ENCODE measurements around the gene HENMT1.
A peak's percentile ranks its signal among the peaks of the same experiment; 100 is the strongest.

HENMT1 gene

DNA sequence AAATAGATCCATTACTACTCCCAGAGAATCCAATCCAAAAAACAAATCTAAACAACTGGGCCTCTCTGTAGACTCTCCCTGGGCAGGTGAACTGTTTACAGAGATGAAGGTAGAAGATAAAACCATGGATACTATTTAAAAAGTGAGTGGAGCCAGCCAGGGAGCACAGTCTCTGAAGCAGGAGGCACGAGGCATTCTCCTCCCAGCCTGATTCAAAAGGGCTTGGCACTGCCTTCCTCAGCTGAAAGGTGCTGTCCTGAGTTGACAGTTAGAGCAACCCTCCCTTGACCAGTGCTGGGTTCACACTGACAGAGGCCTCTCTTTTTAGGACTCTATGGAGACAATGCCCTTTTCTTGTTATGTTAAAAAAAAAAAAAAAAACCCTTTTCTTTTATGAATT is 36.8 kb downstream of the HENMT1 start:
- no peak for DNase-seq

DNA sequence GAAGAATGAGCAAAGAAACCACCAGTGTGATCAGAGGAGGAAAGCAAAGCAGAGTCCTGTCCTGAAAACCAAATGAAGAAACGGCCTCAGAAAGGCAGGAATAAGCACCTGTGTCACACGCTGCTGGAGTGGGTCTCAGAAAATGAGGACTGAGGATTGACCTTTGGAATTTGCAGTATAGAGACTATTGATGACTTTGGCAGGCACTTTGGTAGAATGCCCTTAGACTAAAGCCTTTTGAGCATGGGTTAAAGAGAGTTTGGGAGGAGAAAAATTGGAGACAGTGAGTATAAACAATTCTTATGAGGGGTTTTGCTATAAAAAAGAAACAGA is 43.2 kb downstream of the HENMT1 start:
- no peak for DNase-seq

DNA sequence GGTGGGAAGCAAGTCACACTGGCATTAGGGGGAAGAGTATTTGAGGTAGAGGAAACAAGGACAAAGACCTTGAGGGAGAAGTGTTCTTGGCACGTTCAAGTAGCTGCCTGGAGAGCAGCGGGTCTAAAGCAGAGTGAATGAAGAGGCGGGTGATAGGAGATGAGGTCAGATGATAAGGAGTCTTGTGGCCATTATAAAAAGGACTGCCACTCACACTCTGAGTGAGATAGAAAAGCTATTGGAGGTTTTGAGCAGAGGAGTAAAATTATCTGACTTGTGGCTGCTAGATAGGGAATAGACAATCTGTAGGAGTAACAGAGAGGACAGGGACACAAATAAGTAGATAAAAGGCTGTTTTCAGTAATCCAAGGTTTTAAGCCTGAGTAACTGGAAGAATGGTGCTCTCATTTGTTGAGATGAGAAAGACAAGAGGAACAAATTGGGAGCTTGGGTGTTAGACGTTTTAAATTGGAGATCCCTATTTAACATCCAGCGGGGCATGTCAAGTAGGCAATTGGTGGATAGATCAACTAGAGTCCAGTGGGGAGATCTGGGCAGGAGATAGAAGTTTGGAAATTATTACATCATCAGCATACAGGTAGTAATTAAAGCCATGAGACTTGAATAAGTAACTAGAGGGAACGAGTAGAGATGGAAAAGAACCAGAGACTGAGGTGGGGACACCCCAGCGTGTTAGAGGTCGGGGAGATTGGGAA is 43.7 kb downstream of the HENMT1 start:
- no peak for DNase-seq

DNA sequence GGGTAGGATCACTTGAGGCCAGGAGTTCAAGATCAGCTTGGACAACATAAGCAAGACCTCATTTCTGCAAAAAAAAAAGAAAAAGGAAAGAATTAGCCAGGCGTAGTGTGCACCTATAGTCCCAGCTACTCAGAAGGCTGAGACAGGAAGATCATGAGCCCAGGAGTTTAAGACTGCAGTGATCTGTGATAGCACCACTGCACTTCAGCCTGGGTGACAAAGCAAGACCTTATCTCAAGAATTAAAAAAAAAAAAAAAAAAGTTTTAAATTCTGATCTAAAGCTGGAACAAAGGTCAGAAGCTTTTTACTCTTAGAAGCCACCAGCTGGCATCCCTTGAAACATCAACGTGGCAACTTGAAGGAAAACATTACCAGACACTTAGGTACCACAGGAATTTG is 45.3 kb downstream of the HENMT1 start:
- no peak for DNase-seq

DNA sequence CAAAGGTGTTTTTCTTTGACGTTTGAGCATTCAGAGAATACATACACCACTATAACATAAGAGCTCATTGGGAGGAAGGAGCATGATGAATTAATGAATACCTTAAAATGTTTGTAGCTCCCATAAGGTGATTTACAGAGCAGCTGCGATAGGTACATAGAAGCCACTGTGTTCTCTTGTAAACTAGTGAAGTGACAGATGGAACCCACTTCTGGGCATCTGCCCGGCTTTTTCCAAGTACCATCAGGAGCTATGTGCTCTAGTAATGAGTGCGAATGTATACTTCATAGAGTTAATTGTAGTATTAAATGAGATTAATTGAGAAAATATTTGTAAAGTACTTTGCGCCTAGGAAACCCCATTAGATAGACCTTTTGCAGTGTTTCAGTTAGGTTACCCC is 48.4 kb downstream of the HENMT1 start:
- no peak for DNase-seq

DNA sequence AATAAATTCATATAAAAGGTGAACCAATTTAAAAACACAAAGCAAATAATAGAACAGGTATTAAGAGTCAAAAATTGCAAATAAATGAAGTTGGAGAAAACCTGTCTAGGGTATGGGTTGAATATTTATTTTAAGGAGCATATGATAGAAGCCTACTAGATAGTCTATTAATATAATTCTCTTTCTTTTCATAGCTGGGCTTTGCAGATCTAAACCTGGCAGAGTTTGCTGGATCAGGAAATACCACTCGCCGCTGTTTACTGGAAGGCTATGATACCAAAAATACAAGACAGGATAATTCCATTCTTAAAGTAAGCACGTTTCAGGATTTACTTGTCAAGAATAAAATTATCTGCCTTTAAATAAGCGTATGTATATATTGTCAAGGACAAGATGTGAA is 48.9 kb downstream of the HENMT1 start:
- no peak for DNase-seq

DNA sequence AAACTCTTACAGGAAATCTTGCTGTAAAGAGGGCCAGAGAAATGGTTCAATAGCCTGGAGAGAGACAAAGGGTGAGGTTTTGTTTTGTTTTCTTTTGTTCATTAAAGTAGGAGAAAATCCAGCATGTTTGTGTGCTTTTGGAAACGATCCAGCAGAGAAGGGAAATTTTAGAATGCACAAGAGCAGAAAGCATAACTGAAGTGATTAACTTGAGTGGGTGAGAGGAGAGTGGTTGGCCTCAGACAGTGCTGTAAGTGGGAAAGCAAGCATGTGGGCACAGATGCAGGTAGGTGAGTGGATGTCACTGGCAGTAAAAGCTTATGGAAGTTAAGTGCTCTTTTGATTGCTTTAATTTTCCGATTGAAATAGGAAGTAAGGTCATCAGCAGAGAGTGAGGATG is 50.8 kb downstream of the HENMT1 start:
- no peak for DNase-seq

DNA sequence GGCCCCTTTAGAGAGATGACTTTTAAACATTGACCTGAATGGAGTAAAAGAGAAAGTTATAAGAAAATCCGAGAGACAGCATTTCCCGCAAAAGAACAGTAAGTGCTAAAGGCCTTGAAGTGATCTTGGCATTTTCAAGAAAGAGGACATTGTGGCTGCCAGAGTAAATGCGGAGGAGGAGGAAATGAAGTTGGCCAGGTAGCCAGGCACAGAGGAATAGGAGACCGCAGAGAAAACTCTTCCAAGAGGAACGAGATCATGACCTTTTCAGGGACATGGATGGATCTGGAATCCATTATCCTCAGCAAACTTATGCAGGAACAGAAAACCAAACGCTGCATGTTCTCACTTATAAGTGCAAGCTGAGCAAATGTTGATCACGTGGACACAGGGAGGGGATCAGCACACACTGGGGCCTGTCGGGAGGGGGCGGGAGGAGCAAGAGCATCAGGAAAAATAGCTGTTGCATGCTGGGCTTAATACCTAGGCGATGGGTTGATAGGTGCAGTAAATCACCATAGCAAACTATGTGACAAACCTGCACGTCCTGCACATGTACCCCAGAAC is 51.3 kb downstream of the HENMT1 start:
- DNase-seq = peak; percentile 59

DNA sequence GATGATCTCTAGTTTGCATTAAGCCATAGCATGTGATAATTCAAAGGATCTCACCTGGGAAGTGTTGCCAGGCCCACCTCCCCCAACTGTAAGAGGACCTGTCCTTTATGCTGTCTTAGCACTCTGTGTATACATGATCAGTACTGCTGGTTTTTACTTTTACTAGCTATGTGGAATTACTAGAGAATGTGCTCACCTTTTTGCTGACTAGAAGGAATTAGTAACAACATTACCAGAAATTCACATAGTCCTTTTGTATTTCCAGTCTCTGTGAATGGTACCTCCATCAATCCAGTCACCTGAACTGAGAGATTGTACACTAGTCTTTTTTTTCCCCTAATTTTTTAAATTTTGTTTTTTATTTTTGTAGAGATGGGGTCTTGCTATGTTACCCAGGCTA is 54.4 kb downstream of the HENMT1 start:
- DNase-seq = no peak

DNA sequence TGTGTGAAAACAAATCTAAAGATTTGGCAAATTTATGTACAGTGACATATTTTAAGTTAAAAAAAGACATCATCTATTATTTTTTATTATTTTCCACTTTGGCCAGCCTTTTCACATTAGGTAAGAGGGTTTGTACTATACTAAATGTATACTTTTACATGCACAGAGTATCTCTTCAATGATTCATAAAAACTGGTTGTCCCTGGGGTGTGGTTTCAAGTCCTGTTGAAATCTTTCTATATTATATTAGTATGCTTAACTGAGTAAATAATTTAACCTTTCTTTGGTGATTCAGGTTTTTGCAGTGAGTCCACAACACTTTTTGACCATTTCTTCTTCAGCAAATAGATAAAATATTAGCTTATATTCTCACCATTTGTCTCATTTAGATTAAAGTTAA is 55.3 kb downstream of the HENMT1 start:
- no peak for DNase-seq

DNA sequence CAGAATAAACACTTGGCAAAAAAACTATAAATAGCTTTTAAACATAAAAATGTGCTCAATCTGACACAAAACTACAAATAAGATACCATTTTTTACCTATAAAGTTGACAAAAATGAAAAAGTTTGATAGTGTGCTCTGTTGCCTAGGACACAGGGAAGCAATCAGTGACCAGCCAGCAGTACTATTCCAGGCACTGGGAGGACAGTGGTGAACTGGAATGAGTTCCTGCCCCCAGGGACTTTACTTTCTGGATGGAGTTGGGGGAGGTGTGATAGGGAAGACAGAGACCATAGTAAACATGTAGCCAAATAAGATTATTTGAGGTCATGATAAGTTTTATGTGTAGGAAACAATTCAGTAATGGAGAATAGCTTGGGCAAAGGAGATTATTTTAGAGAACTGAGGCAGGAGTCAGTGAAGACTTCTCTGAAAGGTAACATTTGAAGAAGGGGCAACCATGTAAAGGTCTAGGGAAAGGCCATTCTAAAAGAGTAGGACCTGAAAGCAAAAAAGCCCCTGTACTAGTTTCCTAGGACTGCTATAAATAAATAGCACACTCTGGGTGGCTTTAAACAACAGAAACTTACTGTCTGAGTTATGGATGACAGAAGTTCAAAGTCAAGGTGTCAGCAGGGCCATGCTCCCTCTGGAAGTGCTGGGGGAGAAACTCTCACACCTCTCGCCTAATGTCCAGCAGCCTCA is 59.0 kb downstream of the HENMT1 start:
- no peak for DNase-seq

DNA sequence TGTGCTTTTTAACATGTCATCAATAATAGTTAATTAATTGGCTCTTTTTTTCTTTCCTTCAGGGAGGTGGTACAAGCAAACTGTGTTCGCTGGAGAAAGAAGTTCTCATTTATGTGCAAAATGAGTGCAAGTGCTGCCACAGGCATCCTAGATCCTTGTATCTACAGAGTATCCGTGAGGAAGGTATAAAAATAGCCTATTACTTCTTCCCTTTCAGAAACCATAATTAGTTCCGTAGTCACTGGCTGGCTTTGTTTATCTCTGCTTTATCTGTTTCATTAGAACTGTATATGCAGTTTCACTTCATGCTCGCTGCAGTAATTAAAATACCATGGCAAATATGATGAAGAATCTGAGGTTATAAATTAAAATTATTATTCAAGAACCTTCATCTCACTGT is 60.4 kb downstream of the HENMT1 start:
- DNase-seq = no peak

DNA sequence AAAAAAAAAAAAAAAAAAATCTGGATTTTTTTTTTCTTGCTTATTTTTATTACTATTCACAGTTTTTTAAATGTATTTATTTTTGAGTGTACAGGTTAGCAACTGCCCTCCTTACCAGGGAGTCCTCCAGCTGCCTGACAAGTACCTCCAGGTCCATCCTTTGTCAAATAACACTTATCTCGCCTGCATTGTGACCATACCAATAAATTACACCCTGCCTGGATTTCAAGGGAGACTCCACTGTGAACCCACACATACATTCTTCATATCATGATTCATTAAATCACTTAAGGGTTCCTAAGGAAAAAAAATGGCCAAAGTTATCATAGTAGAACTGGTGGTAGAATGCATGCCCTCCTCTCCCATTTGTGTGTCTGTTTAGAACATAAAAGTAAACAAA is 62.6 kb downstream of the HENMT1 start:
- no peak for DNase-seq

All from femur (tissue), 1 donor.